NCI-H2107 treated with DMSO at 0.1 percent for 48 hours (cell line): ENCODE data around the gene DUSP22.
"Not testable (repeated sequence)": the region's sequence is repeated elsewhere in the genome, so short reads cannot be mapped to it uniquely, and the experiment has no call there.

Experiments
- DNase-seq: peaks from one replicate; lab custom pipeline; 2025; ENCODE audit not compliant: unreplicated experiment; lab: John Stamatoyannopoulos, UW

DUSP22 gene

DNA sequence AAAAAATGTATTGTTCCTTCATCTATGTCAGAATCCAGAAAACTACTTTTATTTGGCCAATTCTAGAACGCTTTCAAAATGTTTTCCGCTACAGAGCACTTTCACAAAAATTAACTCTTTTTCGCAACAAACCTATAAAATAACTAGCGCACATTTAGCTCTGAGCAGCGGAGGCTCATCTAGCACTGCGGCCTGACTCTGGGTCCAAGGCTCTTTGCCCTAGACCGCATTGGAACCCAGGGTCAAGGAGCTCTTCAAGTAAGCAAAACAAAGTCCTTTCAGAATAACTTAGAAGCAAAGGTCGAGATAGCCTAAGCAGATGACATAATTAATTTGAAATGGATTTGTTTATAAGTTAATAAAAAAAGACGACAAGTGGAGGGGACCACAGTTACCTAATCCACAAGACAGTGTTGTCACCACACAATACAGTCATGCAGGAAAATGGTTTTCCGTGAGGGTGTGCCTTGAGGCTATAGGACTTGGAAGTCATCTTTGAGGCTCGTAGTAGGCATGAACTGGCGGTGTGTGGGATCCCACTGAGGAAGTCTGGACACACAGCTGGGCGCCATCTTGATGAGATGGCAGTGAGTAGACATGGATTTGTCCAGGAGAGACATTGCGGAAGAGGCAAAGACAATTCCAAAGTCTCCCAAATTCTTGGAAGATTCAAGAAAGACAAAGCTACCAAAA, 70.1 kb downstream of the DUSP22 start:
- DNase-seq = no peak

- DNase-seq = no peak
Measured at GRCh38 chr6:362924-363249, 70.6 kb downstream of the DUSP22 start.

GRCh38 chr6:363291-363690, 71.0 kb downstream of the DUSP22 start:
- DNase-seq = no peak

DNA sequence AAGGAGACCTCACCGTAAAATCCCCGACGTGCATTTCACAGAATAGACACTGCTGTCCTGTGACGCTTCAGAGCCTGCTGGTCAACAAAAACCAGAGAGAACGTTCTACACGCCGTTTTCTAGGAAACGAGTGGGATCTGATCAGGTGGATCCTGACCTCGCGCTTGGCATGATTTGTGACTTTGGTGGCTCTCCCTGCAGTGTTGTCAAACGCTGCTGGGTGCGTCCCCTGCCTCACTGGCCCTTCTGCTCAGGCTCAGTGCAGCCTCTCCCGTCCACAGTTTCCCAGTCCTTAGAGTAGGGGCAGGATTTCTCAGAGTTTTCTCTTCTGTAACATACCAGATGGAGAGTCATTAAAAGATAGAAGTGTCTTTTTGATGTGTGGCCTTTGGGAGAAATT, 71.6 kb downstream of the DUSP22 start:
- no peak for DNase-seq

GRCh38 chr6:364609-365540, 72.6 kb downstream of the DUSP22 start:
- DNase-seq = no peak

DNA sequence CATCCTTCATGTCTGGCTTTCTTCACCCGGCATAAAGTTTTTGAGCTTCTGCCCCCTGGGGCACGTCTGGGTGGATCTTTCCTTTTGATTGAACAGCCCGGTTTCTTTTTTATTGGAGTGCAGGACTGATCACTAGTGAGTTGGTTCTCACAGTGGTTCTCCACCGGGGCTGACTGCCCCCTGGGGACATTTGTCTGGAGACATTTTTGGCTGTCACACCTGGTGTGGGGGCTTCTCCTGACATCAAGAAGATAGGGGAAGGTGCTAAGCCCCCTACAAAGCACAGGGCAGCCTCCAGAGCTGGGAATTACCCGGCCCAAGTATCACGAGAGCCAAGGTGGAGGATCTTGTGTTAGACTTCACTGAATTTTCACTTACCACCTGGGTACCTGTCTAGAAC, 73.5 kb downstream of the DUSP22 start:
- no peak for DNase-seq

DNA sequence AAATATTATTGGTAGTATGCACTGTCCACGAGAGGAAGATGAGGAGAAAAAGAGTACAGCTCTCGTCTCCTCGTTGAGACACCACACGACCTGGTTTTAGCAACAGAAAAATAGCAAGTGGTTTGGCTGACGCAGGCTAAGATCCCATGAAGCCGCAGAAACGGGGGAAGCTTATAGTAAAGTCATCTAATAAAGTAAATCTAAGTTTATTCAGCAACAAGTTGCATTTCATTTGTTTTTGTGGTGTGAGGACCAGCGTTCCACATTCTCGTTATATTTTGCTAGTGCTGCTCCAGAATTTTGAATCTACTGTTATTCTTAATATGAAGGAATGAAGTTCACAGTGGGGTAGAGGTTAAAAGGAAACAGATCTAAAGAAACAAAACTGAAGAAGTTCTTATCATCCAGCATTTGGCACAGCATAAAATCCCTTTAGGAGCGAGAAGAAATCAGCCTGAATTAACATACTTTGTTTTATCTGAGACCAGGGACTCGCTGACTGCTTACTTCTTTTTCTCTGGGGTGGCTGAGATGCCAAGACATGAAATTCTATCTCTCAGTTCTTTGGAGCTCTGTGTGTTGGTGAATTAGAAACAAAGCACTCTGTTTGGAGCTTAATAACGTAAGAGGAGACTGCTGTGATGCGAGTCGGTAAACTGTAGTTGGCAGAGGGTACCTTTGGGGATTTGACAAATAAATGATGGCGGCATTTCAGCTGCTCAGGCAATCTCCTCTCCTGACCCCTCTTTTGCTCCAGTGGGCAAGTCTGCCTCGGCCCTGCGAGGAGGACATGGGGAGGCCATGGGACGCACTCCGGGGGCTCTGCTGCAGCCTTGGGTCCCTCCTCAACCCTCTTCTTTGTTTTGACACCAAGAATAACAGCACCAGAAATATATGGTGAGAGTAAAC, 74.4 kb downstream of the DUSP22 start:
- no peak for DNase-seq

DNA sequence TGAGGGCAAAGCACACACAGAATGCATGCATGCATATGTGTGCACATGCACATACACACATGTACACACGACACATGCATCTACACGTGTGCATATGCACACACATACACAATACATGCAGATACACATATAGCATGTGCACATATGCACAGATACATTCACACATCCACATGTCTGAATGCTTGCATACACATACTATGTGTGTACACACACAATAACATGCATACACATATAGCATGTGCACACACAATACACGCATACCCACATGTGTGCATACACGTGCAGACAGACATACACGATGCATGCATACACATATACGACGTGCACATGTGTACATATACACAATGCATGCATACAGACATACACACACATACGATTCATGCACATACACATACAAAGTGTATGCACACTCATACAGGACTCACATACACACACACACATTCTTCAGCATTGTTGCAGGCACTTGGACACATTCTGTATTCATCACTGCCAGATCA, 75.1 kb downstream of the DUSP22 start:
- no peak for DNase-seq

- no peak for DNase-seq
Measured at GRCh38 chr6:367891-368630, 75.8 kb downstream of the DUSP22 start.

DNA sequence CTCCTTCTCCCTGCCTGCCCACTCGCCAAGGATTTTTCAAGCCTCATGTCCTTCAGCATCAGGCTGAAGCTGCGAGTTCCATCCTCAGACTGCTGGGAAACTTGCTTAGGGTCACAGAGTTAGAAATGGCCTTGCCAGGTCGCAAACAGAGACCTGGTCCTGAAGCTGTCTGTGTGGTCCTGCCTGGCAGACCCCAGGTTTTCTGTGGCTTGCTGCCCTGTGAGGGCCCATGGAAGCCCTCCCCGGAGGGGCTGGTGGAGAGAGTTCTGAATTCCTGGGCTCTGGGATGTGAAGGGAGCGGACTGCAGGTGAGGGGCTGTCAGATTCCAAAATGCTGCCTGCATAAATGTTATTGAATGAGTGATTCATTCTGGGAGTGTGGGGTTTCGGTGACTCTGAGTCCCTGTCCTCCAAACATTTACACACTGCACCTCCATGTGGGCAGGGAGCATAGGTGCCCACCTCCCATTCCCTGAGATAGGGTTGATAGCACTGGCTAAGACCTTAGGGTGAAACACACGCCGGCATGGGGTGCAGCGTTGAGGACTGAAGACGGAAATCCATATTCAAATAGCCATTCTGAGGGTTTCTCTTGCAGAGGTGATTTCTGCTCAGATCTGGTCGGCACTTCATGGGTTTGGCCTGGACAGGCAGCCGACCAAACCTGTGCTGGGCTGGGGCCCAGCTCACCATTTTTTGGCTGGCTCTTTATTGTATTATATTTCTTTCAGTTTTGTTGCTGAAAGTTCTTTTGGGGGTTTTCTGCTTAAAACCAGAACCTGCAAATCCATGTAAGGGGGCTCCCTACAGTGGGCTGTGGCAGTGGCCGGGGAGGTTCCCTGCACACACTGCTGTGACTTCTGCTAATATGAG, 77.5 kb downstream of the DUSP22 start:
- DNase-seq = no peak

GRCh38 chr6:370555-370954, 78.3 kb downstream of the DUSP22 start:
- DNase-seq = no peak

DNA sequence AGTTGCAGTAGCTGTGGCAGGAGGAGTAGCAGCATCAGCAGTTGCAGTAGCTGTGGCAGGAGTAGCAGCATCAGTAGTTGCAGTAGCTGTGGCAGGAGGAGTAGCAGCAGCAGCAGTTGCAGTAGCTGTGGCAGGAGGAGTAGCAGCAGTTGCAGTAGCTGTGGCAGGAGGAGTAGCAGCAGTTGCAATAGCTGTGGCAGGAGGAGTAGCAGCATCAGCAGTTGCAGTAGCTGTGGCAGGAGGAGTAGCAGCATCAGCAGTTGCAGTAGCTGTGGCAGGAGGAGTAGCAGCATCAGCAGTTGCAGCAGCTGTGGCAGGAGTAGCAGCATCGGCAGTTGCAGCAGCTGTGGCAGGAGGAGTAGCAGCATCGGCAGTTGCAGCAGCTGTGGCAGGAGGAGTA, 79.6 kb downstream of the DUSP22 start:
- not testable (repeated sequence) for DNase-seq

- DNase-seq = no peak
Measured at GRCh38 chr6:372336-372911, 80.1 kb downstream of the DUSP22 start.

DNA sequence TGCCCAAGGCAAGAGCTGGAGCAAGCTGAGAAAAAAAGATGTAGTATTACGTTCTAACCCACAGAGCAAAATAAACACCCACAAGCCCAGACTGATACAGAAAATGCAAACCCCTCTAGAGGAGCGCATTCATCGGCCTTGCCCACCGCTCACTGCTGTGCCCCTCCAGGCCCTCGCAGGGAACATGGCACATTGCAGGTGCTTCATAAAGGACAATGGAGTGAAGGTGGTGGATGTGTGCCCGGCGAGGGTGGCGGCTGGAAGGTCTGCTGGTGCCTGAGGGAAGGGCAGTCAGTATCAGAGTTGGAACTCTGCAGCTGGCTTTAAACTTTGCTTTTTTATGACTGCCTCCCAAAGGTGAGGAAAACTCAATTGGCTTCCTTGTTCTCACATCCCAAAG, 80.7 kb downstream of the DUSP22 start:
- no peak for DNase-seq

GRCh38 chr6:373773-374724, 81.8 kb downstream of the DUSP22 start:
- DNase-seq = no peak

DNA sequence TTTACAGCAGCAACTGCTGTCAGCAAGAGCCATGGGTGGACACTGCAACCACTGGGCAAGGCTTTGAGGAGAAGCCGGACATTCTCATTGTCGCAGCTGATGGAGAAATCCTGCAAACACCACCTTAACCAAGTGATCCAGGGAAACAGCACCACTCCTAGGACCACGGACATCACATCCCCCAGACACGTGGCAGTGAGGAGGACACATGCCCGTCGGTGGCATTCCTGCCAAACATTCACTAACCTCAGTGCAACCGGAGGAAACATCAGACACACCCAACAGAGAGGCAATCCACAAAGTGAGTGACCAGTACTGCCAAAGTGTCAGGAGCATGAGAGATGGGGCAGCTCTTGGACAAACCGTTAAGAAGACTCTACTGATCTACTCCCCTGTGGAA, 82.7 kb downstream of the DUSP22 start:
- DNase-seq = no peak

DNA sequence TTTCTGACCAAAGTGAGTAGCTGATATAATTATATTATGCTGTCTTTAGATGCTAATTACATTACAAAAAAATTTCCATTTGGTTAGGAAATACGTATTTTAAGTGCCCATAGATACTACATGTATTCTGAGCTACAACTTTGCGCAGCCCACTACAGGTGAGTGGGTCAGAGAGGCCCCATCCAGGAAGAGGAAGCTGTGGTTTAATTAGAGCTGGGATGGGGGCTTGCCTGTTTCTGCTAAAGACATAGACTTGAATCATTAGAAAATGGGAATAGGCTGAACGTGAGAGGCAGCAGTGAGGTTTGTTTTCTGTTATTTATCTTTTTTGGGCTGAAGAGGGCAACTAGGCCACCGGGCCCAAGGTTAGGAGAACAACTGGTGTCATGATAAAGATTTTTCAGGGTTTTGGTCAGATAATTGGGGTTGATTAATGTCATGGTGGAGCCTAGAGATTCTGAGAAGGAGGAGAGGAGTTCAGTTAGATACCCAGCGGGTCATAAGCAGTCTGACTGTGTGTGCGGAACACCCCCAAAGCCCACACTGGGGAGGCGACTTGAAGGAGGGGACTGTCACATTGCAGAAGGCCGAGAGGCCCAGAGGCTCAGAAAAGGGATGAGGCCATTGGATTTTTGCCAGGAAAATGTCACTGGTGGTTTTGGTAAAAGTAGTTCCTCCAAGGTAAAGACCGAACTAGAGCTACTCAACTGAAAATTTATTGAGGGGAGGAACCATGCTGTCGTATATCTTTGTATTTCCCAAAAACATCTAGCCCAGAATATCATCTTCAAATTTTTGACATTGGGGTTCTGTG, 84.7 kb downstream of the DUSP22 start:
- no peak for DNase-seq
